ENCODE results near the gene RNASE13. TPM values are rescaled to one million over a fixed set of nuclear protein-coding genes. Genes with fewer than 3 reads are reported as not detected.
A peak's percentile ranks its signal among the peaks of the same experiment; 100 is the strongest.

The RNASE13 gene
- total and polyA plus RNA-seq, 2 of the 4 experiments (the other 2 are of a cell fraction) = not detected

GRCh38 chr14:20989787-20990600 is 44.6 kb downstream of the RNASE13 start, which contains the start of gene METTL17:
Gene METTL17, plus strand, starts transcription at chr14:20989980. Its CDS starts 23 bp downstream, at chr14:20990003.
- Histone ChIP-seq H3K4ac (ENCODE audit: low read depth, low read length) (peak within 1 kb of the TSS; percentile 98), H3K27ac (ENCODE audit: insufficient read depth, low read length) (peak within 1 kb of the TSS; percentile 74), H3K79me1 (ENCODE audit: low read depth in 1 of 2, low read length in 2 of 2) (peaks cover 6 to 28% of the 10 kb centered on the region in 2 experiments), H3K14ac (replicated peaks; ENCODE audit: low read depth, low read length) (peak within 1 kb of the TSS; percentile 95), H3K27me3 (ENCODE audit: control insufficient read depth, insufficient read depth, low read length) (no peaks in the 10 kb centered on the region), H3K36me3 (ENCODE audit: control insufficient read depth, insufficient read depth, low read length) (peaks cover 16% of the 10 kb centered on the region), H3K9me1 (ENCODE audit: insufficient read depth, low read length) (peaks cover 16% of the 10 kb centered on the region), H2BK15ac (ENCODE audit: low read depth, low read length) (peak within 1 kb of the TSS; percentile 86), H2BK120ac (ENCODE audit: low read depth, low read length) (peak within 1 kb of the TSS; percentile 91), H3K18ac (ENCODE audit: low read depth, low read length) (peak within 1 kb of the TSS; percentile 85), H4K91ac (ENCODE audit: insufficient read depth, low read depth, low read length) (peak within 1 kb of the TSS; percentile 97), H4K5ac (ENCODE audit: low read depth, low read length) (peak within 1 kb of the TSS; percentile 99), H4K8ac (ENCODE audit: low read depth in 2 of 2, low read length in 2 of 2) (peak within 1 kb of the TSS; percentile 94 to 95), H4K20me1 (ENCODE audit: insufficient read depth, low read length) (no peaks in the 10 kb centered on the region), H2AK9ac (replicated peaks; ENCODE audit: low read depth, low read length, poor library complexity) (peak within 1 kb of the TSS; percentile 93), H2BK20ac (ENCODE audit: low read depth, low read length) (peak within 1 kb of the TSS; percentile 91), H3K4me3 (ENCODE audit: insufficient read depth, low read depth, low read length) (peak within 1 kb of the TSS; percentile 86), H3K4me2 (ENCODE audit: low read depth, low read length) (peak within 1 kb of the TSS; percentile 93), H3K56ac (ENCODE audit: extremely low read depth, insufficient read depth, low read length) (peak within 1 kb of the TSS; percentile 84), H3K4me1 (ENCODE audit: control insufficient read depth, insufficient read depth, low read length) (peaks cover 8% of the 10 kb centered on the region), H3K23ac (ENCODE audit: low read depth, low read length) (peak within 1 kb of the TSS; percentile 82), H3K9ac (ENCODE audit: low read depth, low read length) (peak within 1 kb of the TSS; percentile 80), H3K9me3 (ENCODE audit: control insufficient read depth, insufficient read depth, low read length) (no peaks in the 10 kb centered on the region), H2AFZ (replicated peaks; ENCODE audit: low read length, poor library complexity) (peak within 1 kb of the TSS; percentile 92), H2BK5ac (ENCODE audit: low read depth, low read length, poor library complexity, severe bottlenecking) (peak within 1 kb of the TSS; percentile 92), H2AK5ac (ENCODE audit: low read depth, low read length) (peak within 1 kb of the TSS; percentile 86)
- peak; percentile 97 for DNase-seq
- 0% methylated on average over 24 of the region's 42 CpGs; no CpG with 5 or more reads in 1 of the 2 experiments for WGBS, 2 experiments (ENCODE audit: extremely low coverage in 2 of 2, insufficient read length in 1 of 2)
- dilution Hi-C loops (cut with HindIII; ENCODE audit: low sequenced_read_pairs, unreplicated experiment) = no loop called here
- in situ Hi-C loops (cut with MboI; ENCODE audit: low sequenced_read_pairs) = loop anchor here (25.0 kb wide), 1 partner anchor 653 kb away; the partner anchor contains the start of genes CCNB1IP1 and PARP2
- intact Hi-C loops (cut with micrococcal nuclease) = no loop called here
- ChIA-PET POLR2A (ENCODE audit: unreplicated experiment) (no interaction called here), CTCF (interaction anchor here (1.8 kb wide), 1 partner anchor 19 kb away, joined by 7 read pairs; no protein-coding TSS in a partner anchor)
- TSS peak; percentile 62 for BruUV-seq (replicated peaks)
- peak; percentile 90 for ATAC-seq (ENCODE audit: low read depth)
- TF ChIP-seq ELK1 (IDR thresholded peaks at IDR 0.05; ENCODE audit: borderline replicate concordance, low read depth, low read length) = no peak
- no peak for TF ChIP-seq FOS (IDR thresholded peaks at IDR 0.05; ENCODE audit: low read depth, low read length)
- no peak for TF ChIP-seq SMC3 (IDR thresholded peaks at IDR 0.05; ENCODE audit: low read depth, low read length)
- peak; percentile 29; the same call in 1 of the 2 replicates for TF ChIP-seq USF2 (IDR thresholded peaks at IDR 0.05; ENCODE audit: low read depth, low read length)
- TF ChIP-seq NFE2L2 (IDR thresholded peaks at IDR 0.05; ENCODE audit: low read depth, low read length) = no peak
- no peak for TF ChIP-seq MAFK (IDR thresholded peaks at IDR 0.05; ENCODE audit: low read depth, low read length)
- peak; percentile 84 for TF ChIP-seq BHLHE40 (IDR thresholded peaks at IDR 0.05; ENCODE audit: low read depth, low read length)
- TF ChIP-seq RAD21 (IDR thresholded peaks at IDR 0.05; ENCODE audit: low read length) = 0 out of 2 replicates have a peak, but pooled peaks have one; percentile 26
- no peak for TF ChIP-seq RCOR1 (IDR thresholded peaks at IDR 0.05; ENCODE audit: insufficient replicate concordance, low read length)
- peak; percentile 42; the same call in 1 of the 2 replicates for TF ChIP-seq POLR2A (IDR thresholded peaks at IDR 0.05; ENCODE audit: low read depth, low read length)
- no peak for TF ChIP-seq CHD1 (IDR thresholded peaks at IDR 0.05; ENCODE audit: low read depth, low read length)
- TF ChIP-seq RFX5 (IDR thresholded peaks at IDR 0.05; ENCODE audit: low read depth, low read length) = no peak
- TF ChIP-seq CEBPB (IDR thresholded peaks at IDR 0.05; ENCODE audit: low read depth, low read length) = no peak
- peak; percentile 36 for TF ChIP-seq CTCF (conservative IDR thresholded peaks at IDR 0.05; ENCODE audit: low read depth, low read length)

Measured in IMR-90 (cell line).